H9 (cell line): ENCODE data around the gene CDH4. TPM values are rescaled to one million over a fixed set of nuclear protein-coding genes. Genes with fewer than 3 reads are reported as not detected.
A peak's percentile ranks its signal among the peaks of the same experiment; 100 is the strongest.

Experiments
- DNase-seq: peaks from one replicate; pipeline ENCODE4 v3.0.0-alpha.2; 2017
- H2AFZ ChIP-seq: one replicate; pipeline ENCODE4 v1.6.1; 2013; ENCODE audit warnings: mild to moderate bottlenecking, low read length, control low read depth, moderate library complexity
- H2AK5ac ChIP-seq: 2 replicates; pipeline ENCODE4 v1.6.1; 2013; ENCODE audit warnings: low read length, control low read depth, mixed read lengths; ENCODE audit not compliant: insufficient read length
- H2BK120ac ChIP-seq: one replicate; pipeline ENCODE4 v1.6.1; 2013; ENCODE audit warnings: low read depth, mild to moderate bottlenecking, low read length, control low read depth, inconsistent platforms; ENCODE audit not compliant: poor library complexity, severe bottlenecking
- H2BK12ac ChIP-seq: 2 replicates; pipeline ENCODE4 v1.6.1; 2013; ENCODE audit warnings: low read length, control low read depth, mixed read lengths, low read depth; ENCODE audit not compliant: insufficient read length
- H2BK15ac ChIP-seq: 2 replicates; pipeline ENCODE4 v1.6.1; 2013; ENCODE audit warnings: low read depth, low read length, control low read depth
- H2BK20ac ChIP-seq: one replicate; pipeline ENCODE4 v1.6.1; 2013; ENCODE audit warnings: low read depth, mild to moderate bottlenecking, low read length, control low read depth, inconsistent platforms; ENCODE audit not compliant: poor library complexity, severe bottlenecking
- H2BK5ac ChIP-seq: 2 replicates; pipeline ENCODE4 v1.6.1; 2013; ENCODE audit warnings: low read length, control low read depth, mixed read lengths; ENCODE audit not compliant: insufficient read length
- H3K14ac ChIP-seq: 2 replicates; pipeline ENCODE4 v1.6.1; 2013; ENCODE audit warnings: low read length, control low read depth; ENCODE audit not compliant: insufficient read depth
- H3K18ac ChIP-seq: 2 replicates; pipeline ENCODE4 v1.6.1; 2013; ENCODE audit warnings: low read depth, mild to moderate bottlenecking, mixed read lengths, low read length, control low read depth; ENCODE audit not compliant: insufficient read length
- H3K23ac ChIP-seq: 2 replicates; pipeline ENCODE4 v1.6.1; 2013; ENCODE audit warnings: low read length, control low read depth, mixed read lengths, low read depth; ENCODE audit not compliant: insufficient read length
- H3K23me2 ChIP-seq: 2 replicates; pipeline ENCODE4 v1.6.1; 2013; ENCODE audit warnings: low read depth, mild to moderate bottlenecking, mixed read lengths, low read length, control low read depth; ENCODE audit not compliant: insufficient read length, poor library complexity, severe bottlenecking
- H3K27ac ChIP-seq: 2 replicates; pipeline ENCODE4 v1.5.1; 2013; ENCODE audit warnings: low read length, control low read depth, mixed read lengths, low read depth; ENCODE audit not compliant: insufficient read length
- H3K27me3 ChIP-seq: 2 replicates; pipeline ENCODE4 v1.6.1; 2013; ENCODE audit warnings: low read length, control low read depth, inconsistent platforms; ENCODE audit not compliant: insufficient read depth
- H3K4ac ChIP-seq: 2 replicates; pipeline ENCODE4 v1.6.1; 2013; ENCODE audit warnings: low read depth, mild to moderate bottlenecking, control low read depth, inconsistent platforms, low read length, moderate library complexity
- H3K4me1 ChIP-seq: 2 replicates; pipeline ENCODE4 v1.6.1; 2013; ENCODE audit warnings: low read length, control low read depth, inconsistent platforms; ENCODE audit not compliant: insufficient read depth
- H3K4me2 ChIP-seq: 2 replicates; pipeline ENCODE4 v1.6.1; 2013; ENCODE audit warnings: low read length, control low read depth, mixed read lengths; ENCODE audit not compliant: insufficient read length, insufficient read depth
- H3K56ac ChIP-seq: 2 replicates; pipeline ENCODE4 v1.6.1; 2013; ENCODE audit warnings: low read depth, mild to moderate bottlenecking, mixed read lengths, low read length, control low read depth; ENCODE audit not compliant: insufficient read length
- H3K79me1 ChIP-seq: 2 replicates; pipeline ENCODE4 v1.6.1; 2013; ENCODE audit warnings: low read depth, mild to moderate bottlenecking, moderate library complexity, low read length, control low read depth, inconsistent platforms; ENCODE audit not compliant: insufficient read depth, poor library complexity, severe bottlenecking
- H3K79me2 ChIP-seq: 2 replicates; pipeline ENCODE4 v1.6.1; 2013; ENCODE audit warnings: low read length, control low read depth, inconsistent platforms; ENCODE audit not compliant: insufficient read depth
- H3K9ac ChIP-seq: 2 replicates; pipeline ENCODE4 v1.6.1; 2013; ENCODE audit warnings: low read length, control low read depth, mixed read lengths; ENCODE audit not compliant: insufficient read length; ENCODE audit errors: extremely low read depth
- H3K9me3 ChIP-seq: one replicate; pipeline ENCODE4 v1.6.1; 2013; ENCODE audit warnings: low read depth, low read length, inconsistent platforms; ENCODE audit not compliant: control insufficient read depth
- H3T11ph ChIP-seq: one replicate; pipeline ENCODE4 v1.6.1; 2013; ENCODE audit warnings: mild to moderate bottlenecking, low read length, control low read depth, inconsistent platforms
- H4K20me1 ChIP-seq: one replicate; pipeline ENCODE4 v1.6.1; 2013; ENCODE audit not compliant: control insufficient read depth, insufficient read length, insufficient read depth
- H4K5ac ChIP-seq: 2 replicates; pipeline ENCODE4 v1.6.1; 2013; ENCODE audit warnings: low read depth, mild to moderate bottlenecking, mixed read lengths, low read length, control low read depth; ENCODE audit not compliant: insufficient read length
- H4K8ac ChIP-seq: replicated peaks from 2 replicates; pipeline ENCODE4 v1.6.1; 2013; ENCODE audit warnings: low read length, control low read depth, mixed read lengths, low read depth; ENCODE audit not compliant: insufficient read length
- H4K91ac ChIP-seq: 2 replicates; pipeline ENCODE4 v1.6.1; 2013; ENCODE audit warnings: low read depth, mild to moderate bottlenecking, moderate library complexity, mixed read lengths, low read length, control low read depth; ENCODE audit not compliant: insufficient read length
- H3K27ac Mint-ChIP-seq, 3 experiments: 2 replicates in 2 of 3; 3 replicates in 1 of 3; pipeline ENCODE4 v1.8.0; 2020 to 2021; ENCODE audit warnings: mixed read lengths in 3 of 3, mild to moderate bottlenecking in 1 of 3, moderate library complexity in 1 of 3
- H3K27me3 Mint-ChIP-seq: 2 replicates; pipeline ENCODE4 v1.8.0; 2021; ENCODE audit warnings: low read depth, mild to moderate bottlenecking, moderate library complexity, mixed read lengths
- H3K36me3 Mint-ChIP-seq, 3 experiments: 2 replicates in 2 of 3; 3 replicates in 1 of 3; pipeline ENCODE4 v1.8.0; 2020 to 2021; ENCODE audit warnings: low read depth in 3 of 3, mixed read lengths in 3 of 3; ENCODE audit not compliant: insufficient read depth in 1 of 3
- H3K4me1 Mint-ChIP-seq, 2 experiments: 2 replicates each; pipeline ENCODE4 v1.8.0; 2020; ENCODE audit warnings: mixed read lengths in 2 of 2
- H3K4me3 Mint-ChIP-seq, 2 experiments: 2 replicates in 1 of 2; 3 replicates in 1 of 2; pipeline ENCODE4 v1.8.0; 2020 to 2021; ENCODE audit warnings: mild to moderate bottlenecking in 2 of 2, mixed read lengths in 2 of 2, moderate library complexity in 1 of 2
- H3K9me3 Mint-ChIP-seq, 2 experiments: 2 replicates in 1 of 2; 3 replicates in 1 of 2; pipeline ENCODE4 v1.8.0; 2020; ENCODE audit warnings: mild to moderate bottlenecking in 2 of 2, mixed read lengths in 2 of 2, moderate library complexity in 1 of 2
- CTCF ChIP-seq: fragments of 200-600 bp; sonication (generic); conservative IDR thresholded peaks from 3 replicates; pipeline ENCODE4 v1.8.0; 2021; ENCODE audit warnings: antibody characterized with exemption, mild to moderate bottlenecking
- WGBS: extraction: QIAGEN DNeasy Blood & Tissue Kit; methylation state at CpG from one replicate; pipeline ENCODE4 v1.1.7; 2013; ENCODE audit warnings: missing lambda C conversion rate, low lambda C conversion rate, mixed read lengths; ENCODE audit not compliant: insufficient read length; ENCODE audit errors: extremely low coverage; 5-methylcytosine and 5-hydroxymethylcytosine counted together
- total RNA-seq: library from RNA; stranded (reverse); gene quantifications from 2 replicates; pipeline ENCODE4 v1.2.1, GENCODE V29; 2021

Gene CDH4
- total RNA-seq, 1 experiment from 2014 or later: 3.0 TPM

GRCh38 chr20:61317966-61318530 is 66.0 kb downstream of the CDH4 start:
- Histone ChIP-seq H3K56ac (no peak overlapping the region), H2BK12ac (no peak overlapping the region), H2AK5ac (no peak overlapping the region), H4K91ac (no peak overlapping the region), H3K79me1 (no peaks in the 10 kb centered on the region), H4K8ac (no peak overlapping the region), H3K4me1 (no peaks in the 10 kb centered on the region), H4K20me1 (no peaks in the 10 kb centered on the region), H3K14ac (no peak overlapping the region), H3K4ac (no peak overlapping the region), H2BK20ac (no peak overlapping the region), H4K5ac (no peak overlapping the region), H3K9ac (no peak overlapping the region), H3K27me3 (no peaks in the 10 kb centered on the region; the same call in 1 of the 2 replicates), H2AFZ (no peak overlapping the region), H3K9me3 (no peaks in the 10 kb centered on the region), H3K4me2 (no peak overlapping the region), H3K23me2 (no peaks in the 10 kb centered on the region), H3T11ph (no peak overlapping the region), H3K27ac (no peak overlapping the region), H2BK15ac (no peak overlapping the region), H2BK120ac (no peak overlapping the region), H2BK5ac (no peak overlapping the region), H3K79me2 (no peaks in the 10 kb centered on the region), H3K18ac (no peak overlapping the region), H3K23ac (no peak overlapping the region)
- no peaks in the 10 kb centered on the region; a peak in 1 of 5 replicates for H3K9me3 Mint-ChIP-seq
- H3K27ac Mint-ChIP-seq: peak overlapping the region in 1 of 3 experiments; percentile 29; a peak in 1 of 7 replicates
- H3K4me1 Mint-ChIP-seq: peaks cover 2 to 12% of the 10 kb centered on the region in 2 experiments; a peak in 3 of 4 replicates
- no CpG with 5 or more reads among the region's 12 CpGs for WGBS
- no peaks in the 10 kb centered on the region for H3K36me3 Mint-ChIP-seq
- no peak overlapping the region for H3K4me3 Mint-ChIP-seq
- TF ChIP-seq CTCF: no peak
- peaks cover 58% of the 10 kb centered on the region for H3K27me3 Mint-ChIP-seq
- DNase-seq: no peak
